ENCODE data around the gene PNP.

DNA sequence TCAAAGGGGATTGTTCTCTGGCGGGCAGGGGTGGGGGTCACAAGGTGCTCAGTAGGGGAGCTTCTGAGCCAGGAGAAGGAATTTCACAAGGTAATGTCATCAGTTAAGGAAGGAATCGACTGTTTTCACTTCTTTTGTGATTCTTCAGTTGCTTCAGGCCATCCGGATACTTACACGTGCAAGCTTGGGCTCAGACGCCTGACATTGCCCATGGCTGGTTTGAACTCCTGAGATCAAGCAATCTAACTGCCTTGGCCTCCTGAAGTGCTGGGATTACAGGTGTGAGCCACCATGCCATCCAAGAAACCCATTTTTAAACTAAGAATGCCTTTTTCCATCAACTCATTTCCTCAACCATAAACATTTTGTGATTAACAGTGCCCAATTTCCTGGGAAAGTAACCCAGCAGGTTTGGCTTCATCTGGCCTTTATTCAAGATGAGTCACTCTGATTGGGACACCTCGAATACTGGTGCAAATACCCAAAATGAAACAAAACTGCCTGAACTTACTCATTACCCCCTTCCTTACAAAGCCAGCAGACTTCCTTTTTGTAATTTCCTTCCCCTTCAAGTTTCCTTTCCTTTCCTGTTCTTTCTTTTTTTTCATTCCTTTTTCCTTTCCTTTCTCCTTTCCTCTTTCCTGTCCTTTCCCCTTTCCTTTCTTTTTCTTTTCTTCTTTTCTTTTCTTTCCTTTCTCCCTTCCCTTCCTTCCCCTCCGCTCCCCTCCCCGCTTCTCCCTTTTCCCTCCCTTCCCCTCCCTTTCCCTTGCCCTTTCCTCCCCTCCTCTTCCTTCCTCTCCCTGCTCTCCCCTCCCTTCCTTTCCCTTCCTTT lies 25.9 kb downstream of the PNP start:
- TF ChIP-seq TARDBP (IDR thresholded peaks at IDR 0.05; ENCODE audit: borderline replicate concordance) (no peak), LARP7 (IDR thresholded peaks at IDR 0.05) (no peak), RBBP5 (conservative IDR thresholded peaks at IDR 0.05) (no peak), POLR2AphosphoS5 (IDR thresholded peaks at IDR 0.05; ENCODE audit: low read length) (no peak), EZH2 (IDR thresholded peaks at IDR 0.05; ENCODE audit: borderline replicate concordance, control insufficient read depth, low read depth, low read length) (no peak), ATF2 (IDR thresholded peaks at IDR 0.05; ENCODE audit: low read length) (no peak), RAD21 (IDR thresholded peaks at IDR 0.05; ENCODE audit: insufficient read depth, low read depth, low read length) (no peak), RELA (IDR thresholded peaks at IDR 0.05; ENCODE audit: borderline replicate concordance, partially characterized antibody) (no peak), STAT3 (IDR thresholded peaks at IDR 0.05; ENCODE audit: low read depth, low read length) (no peak)
- TF ChIP-seq, protein P1, sequence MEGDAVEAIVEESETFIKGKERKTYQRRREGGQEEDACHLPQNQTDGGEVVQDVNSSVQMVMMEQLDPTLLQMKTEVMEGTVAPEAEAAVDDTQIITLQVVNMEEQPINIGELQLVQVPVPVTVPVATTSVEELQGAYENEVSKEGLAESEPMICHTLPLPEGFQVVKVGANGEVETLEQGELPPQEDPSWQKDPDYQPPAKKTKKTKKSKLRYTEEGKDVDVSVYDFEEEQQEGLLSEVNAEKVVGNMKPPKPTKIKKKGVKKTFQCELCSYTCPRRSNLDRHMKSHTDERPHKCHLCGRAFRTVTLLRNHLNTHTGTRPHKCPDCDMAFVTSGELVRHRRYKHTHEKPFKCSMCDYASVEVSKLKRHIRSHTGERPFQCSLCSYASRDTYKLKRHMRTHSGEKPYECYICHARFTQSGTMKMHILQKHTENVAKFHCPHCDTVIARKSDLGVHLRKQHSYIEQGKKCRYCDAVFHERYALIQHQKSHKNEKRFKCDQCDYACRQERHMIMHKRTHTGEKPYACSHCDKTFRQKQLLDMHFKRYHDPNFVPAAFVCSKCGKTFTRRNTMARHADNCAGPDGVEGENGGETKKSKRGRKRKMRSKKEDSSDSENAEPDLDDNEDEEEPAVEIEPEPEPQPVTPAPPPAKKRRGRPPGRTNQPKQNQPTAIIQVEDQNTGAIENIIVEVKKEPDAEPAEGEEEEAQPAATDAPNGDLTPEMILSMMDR (IDR thresholded peaks at IDR 0.05 in 2 of 3, conservative IDR thresholded peaks at IDR 0.05 in 1 of 3; ENCODE audit: control insufficient read depth in 2 of 3, extremely low read depth in 1 of 3, insufficient read depth in 1 of 3, low read depth in 3 of 3, low read length in 3 of 3) = no peak
- TF ChIP-seq, protein P2, sequence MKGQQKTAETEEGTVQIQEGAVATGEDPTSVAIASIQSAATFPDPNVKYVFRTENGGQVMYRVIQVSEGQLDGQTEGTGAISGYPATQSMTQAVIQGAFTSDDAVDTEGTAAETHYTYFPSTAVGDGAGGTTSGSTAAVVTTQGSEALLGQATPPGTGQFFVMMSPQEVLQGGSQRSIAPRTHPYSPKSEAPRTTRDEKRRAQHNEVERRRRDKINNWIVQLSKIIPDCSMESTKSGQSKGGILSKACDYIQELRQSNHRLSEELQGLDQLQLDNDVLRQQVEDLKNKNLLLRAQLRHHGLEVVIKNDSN (IDR thresholded peaks at IDR 0.05; ENCODE audit: borderline replicate concordance, extremely low read length, insufficient read depth, low read depth, low read length) = no peak
- TF ChIP-seq, protein P3, sequence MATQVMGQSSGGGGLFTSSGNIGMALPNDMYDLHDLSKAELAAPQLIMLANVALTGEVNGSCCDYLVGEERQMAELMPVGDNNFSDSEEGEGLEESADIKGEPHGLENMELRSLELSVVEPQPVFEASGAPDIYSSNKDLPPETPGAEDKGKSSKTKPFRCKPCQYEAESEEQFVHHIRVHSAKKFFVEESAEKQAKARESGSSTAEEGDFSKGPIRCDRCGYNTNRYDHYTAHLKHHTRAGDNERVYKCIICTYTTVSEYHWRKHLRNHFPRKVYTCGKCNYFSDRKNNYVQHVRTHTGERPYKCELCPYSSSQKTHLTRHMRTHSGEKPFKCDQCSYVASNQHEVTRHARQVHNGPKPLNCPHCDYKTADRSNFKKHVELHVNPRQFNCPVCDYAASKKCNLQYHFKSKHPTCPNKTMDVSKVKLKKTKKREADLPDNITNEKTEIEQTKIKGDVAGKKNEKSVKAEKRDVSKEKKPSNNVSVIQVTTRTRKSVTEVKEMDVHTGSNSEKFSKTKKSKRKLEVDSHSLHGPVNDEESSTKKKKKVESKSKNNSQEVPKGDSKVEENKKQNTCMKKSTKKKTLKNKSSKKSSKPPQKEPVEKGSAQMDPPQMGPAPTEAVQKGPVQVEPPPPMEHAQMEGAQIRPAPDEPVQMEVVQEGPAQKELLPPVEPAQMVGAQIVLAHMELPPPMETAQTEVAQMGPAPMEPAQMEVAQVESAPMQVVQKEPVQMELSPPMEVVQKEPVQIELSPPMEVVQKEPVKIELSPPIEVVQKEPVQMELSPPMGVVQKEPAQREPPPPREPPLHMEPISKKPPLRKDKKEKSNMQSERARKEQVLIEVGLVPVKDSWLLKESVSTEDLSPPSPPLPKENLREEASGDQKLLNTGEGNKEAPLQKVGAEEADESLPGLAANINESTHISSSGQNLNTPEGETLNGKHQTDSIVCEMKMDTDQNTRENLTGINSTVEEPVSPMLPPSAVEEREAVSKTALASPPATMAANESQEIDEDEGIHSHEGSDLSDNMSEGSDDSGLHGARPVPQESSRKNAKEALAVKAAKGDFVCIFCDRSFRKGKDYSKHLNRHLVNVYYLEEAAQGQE (IDR thresholded peaks at IDR 0.05; ENCODE audit: low read depth, low read length) = no peak
